K562 (cell line): ENCODE results near the gene SCYL1. TPM values are rescaled to one million over a fixed set of nuclear protein-coding genes. Genes with fewer than 3 reads are reported as not detected.

Experiments used
- HNRNPUL1 ChIP-seq: fragments of 200-400 bp; formaldehyde crosslinking; IDR thresholded peaks from 2 replicates; pipeline ENCODE4 v1.6.1; 2017; ENCODE audit warnings: low read length
- MCM7 ChIP-seq, 2 experiments: fragments of 450-650 bp; IDR thresholded peaks; 2 replicates each; pipeline ENCODE4 v1.6.1; 2016 to 2018
- RNF2 ChIP-seq: sonication (generic); IDR thresholded peaks from 2 replicates; pipeline ENCODE4 v1.6.1; 2016
- polyA plus RNA-seq, 8 experiments: library from polyadenylated mRNA; depleted of rRNA in 4 of 8; stranded (reverse) in 5 of 8; unstranded in 3 of 8; fragments of >200 nt; fragmentation: Nextera tagmentation in 2 of 8; fragmentation: Illumina TruSeq in 1 of 8; extraction: Ambion mirVana in 2 of 8; extraction: Trizol in 1 of 8; gene quantifications; 2 replicates each; pipeline versions ENCODE4 v1.2.1 to v1.2.3, GENCODE V29; 2011 to 2014; ENCODE audit warnings: inconsistent platforms in 1 of 8, missing spikeins in 1 of 8
- total RNA-seq, 7 experiments: library from RNA; depleted of rRNA in 6 of 7; stranded (reverse); fragments of >200 nt in 6 of 7; fragmentation: Illumina TruSeq in 2 of 7; extraction: Trizol in 2 of 7; gene quantifications; 2 replicates each; pipeline versions ENCODE4 v1.2.1 to v1.2.3, GENCODE V29; 2011 to 2021; ENCODE audit warnings: low replicate concordance in 1 of 7
- TF ChIP-seq, protein P1 (sequence below): fragments of 200-800 bp; sonication (Bioruptor generic); IDR thresholded peaks from 2 replicates; pipeline ENCODE4 v1.6.1; 2016; ENCODE audit warnings: missing genetic modification characterization, missing compliant biosample characterization
- TF ChIP-seq, protein P2 (sequence below): fragments of 250-450 bp; sonication (Bioruptor Pico); IDR thresholded peaks from 2 replicates; pipeline ENCODE4 v1.5.0; 2021
- TF ChIP-seq, protein P3 (sequence below): sonication (generic); formaldehyde crosslinking; IDR thresholded peaks from 2 replicates; pipeline ENCODE4 v1.8.1; 2022; ENCODE audit warnings: missing genetic modification reagents
- TF ChIP-seq, protein P4 (sequence below): fragments of 450-650 bp; formaldehyde crosslinking; IDR thresholded peaks from 2 replicates; pipeline ENCODE4 v1.4.0; 2020; ENCODE audit warnings: mild to moderate bottlenecking, moderate library complexity

The SCYL1 gene
- total and polyA plus RNA-seq, 9 of the 15 experiments (the other 6 are each of a cell fraction or from before 2014, with no cell fraction given), result 1.9 to 145 (median 57.6) TPM

DNA sequence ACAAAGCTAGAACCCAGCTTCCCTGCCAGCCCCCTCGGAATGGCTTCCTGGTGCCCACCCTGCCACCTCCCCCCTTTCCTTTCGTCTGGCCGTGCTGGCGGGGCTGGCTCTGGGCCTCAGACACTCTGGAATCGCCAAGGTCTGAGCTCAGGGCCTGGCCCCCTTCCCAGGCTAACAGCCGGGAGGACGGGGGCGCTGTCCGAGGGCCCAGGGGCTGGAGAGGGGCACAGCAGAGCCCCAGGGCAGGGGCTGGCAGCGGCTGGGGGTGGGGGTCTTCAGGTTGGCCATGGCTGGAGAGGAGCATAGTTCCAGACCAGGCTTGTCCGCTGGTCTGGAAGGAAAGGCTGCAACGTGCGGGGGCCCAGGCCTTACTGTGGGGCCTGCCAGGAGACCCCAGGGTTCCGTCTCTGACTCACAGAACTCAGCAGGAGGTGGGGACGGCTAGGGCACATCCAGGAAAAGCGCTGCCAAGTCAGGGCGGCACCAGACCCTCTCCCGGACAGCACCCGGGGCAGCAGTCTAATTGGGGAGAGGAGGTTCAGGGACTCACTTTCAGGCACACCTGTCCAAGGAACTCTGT, 34.1 kb downstream of the SCYL1 start (continued):
- TF ChIP-seq, protein P1, sequence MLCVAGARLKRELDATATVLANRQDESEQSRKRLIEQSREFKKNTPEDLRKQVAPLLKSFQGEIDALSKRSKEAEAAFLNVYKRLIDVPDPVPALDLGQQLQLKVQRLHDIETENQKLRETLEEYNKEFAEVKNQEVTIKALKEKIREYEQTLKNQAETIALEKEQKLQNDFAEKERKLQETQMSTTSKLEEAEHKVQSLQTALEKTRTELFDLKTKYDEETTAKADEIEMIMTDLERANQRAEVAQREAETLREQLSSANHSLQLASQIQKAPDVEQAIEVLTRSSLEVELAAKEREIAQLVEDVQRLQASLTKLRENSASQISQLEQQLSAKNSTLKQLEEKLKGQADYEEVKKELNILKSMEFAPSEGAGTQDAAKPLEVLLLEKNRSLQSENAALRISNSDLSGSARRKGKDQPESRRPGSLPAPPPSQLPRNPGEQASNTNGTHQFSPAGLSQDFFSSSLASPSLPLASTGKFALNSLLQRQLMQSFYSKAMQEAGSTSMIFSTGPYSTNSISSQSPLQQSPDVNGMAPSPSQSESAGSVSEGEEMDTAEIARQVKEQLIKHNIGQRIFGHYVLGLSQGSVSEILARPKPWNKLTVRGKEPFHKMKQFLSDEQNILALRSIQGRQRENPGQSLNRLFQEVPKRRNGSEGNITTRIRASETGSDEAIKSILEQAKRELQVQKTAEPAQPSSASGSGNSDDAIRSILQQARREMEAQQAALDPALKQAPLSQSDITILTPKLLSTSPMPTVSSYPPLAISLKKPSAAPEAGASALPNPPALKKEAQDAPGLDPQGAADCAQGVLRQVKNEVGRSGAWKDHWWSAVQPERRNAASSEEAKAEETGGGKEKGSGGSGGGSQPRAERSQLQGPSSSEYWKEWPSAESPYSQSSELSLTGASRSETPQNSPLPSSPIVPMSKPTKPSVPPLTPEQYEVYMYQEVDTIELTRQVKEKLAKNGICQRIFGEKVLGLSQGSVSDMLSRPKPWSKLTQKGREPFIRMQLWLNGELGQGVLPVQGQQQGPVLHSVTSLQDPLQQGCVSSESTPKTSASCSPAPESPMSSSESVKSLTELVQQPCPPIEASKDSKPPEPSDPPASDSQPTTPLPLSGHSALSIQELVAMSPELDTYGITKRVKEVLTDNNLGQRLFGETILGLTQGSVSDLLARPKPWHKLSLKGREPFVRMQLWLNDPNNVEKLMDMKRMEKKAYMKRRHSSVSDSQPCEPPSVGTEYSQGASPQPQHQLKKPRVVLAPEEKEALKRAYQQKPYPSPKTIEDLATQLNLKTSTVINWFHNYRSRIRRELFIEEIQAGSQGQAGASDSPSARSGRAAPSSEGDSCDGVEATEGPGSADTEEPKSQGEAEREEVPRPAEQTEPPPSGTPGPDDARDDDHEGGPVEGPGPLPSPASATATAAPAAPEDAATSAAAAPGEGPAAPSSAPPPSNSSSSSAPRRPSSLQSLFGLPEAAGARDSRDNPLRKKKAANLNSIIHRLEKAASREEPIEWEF (CRISPR knock-in tag), result no peak
- TF ChIP-seq, protein P2, sequence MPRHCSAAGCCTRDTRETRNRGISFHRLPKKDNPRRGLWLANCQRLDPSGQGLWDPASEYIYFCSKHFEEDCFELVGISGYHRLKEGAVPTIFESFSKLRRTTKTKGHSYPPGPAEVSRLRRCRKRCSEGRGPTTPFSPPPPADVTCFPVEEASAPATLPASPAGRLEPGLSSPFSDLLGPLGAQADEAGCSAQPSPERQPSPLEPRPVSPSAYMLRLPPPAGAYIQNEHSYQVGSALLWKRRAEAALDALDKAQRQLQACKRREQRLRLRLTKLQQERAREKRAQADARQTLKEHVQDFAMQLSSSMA, result no peak
- TF ChIP-seq, protein P3, sequence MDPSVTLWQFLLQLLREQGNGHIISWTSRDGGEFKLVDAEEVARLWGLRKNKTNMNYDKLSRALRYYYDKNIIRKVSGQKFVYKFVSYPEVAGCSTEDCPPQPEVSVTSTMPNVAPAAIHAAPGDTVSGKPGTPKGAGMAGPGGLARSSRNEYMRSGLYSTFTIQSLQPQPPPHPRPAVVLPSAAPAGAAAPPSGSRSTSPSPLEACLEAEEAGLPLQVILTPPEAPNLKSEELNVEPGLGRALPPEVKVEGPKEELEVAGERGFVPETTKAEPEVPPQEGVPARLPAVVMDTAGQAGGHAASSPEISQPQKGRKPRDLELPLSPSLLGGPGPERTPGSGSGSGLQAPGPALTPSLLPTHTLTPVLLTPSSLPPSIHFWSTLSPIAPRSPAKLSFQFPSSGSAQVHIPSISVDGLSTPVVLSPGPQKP (CRISPR knock-in tag), result no peak
- TF ChIP-seq RNF2 (no peak), MCM7 (IDR thresholded peaks at IDR 0.05) (no peak), HNRNPUL1 (no peak)
- TF ChIP-seq, protein P4, sequence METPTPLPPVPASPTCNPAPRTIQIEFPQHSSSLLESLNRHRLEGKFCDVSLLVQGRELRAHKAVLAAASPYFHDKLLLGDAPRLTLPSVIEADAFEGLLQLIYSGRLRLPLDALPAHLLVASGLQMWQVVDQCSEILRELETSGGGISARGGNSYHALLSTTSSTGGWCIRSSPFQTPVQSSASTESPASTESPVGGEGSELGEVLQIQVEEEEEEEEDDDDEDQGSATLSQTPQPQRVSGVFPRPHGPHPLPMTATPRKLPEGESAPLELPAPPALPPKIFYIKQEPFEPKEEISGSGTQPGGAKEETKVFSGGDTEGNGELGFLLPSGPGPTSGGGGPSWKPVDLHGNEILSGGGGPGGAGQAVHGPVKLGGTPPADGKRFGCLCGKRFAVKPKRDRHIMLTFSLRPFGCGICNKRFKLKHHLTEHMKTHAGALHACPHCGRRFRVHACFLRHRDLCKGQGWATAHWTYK (CRISPR knock-in tag), result 0 out of 2 replicates have a peak, but pooled peaks have one; percentile 7
